Esophagus muscularis mucosa (tissue), 4 donors: ENCODE data around the gene ZNF384. TPM values are rescaled to one million over a fixed set of nuclear protein-coding genes. Genes with fewer than 3 reads are reported as not detected.
"Not testable (repeated sequence)": the region's sequence is repeated elsewhere in the genome, so short reads cannot be mapped to it uniquely, and the experiment has no call there.

ENCODE experiments used
- DNase-seq: peaks from one replicate; pipeline ENCODE4 v3.0.0-alpha.2; 2017; ENCODE audit errors: extremely low spot score
- H3K27ac ChIP-seq, 4 donors: fragments of 200-600 bp; sonication (generic); replicated peaks in 1 of 4; 1 replicate in 3 of 4; 2 replicates in 1 of 4; pipeline ENCODE4 v1.5.1; 2016 to 2019; ENCODE audit warnings: mild to moderate bottlenecking in 1 of 4
- H3K27me3 ChIP-seq, 4 donors: fragments of 200-600 bp; sonication (generic); one replicate each; pipeline versions ENCODE4 v1.5.1 to v1.6.0; 2016 to 2019
- H3K36me3 ChIP-seq, 4 donors: fragments of 200-600 bp; sonication (generic); one replicate each; pipeline ENCODE4 v1.5.1; 2016 to 2019
- H3K4me1 ChIP-seq, 4 donors: fragments of 200-600 bp; sonication (generic); one replicate each; pipeline ENCODE4 v1.5.1; 2016 to 2019
- H3K4me3 ChIP-seq, 4 donors: fragments of 200-600 bp; sonication (generic); 1 replicate in 2 of 4; 2 replicates in 2 of 4; pipeline ENCODE4 v1.5.1; 2016 to 2019; ENCODE audit warnings: mild to moderate bottlenecking in 4 of 4, moderate library complexity in 1 of 4
- H3K9me3 ChIP-seq, 4 donors: fragments of 200-600 bp; sonication (generic); 1 replicate in 3 of 4; 2 replicates in 1 of 4; pipeline ENCODE4 v1.5.1; 2016 to 2019
- CTCF ChIP-seq, 3 experiments: fragments of 200-600 bp in 2 of 3; fragments of 450-650 bp in 1 of 3; sonication (generic) in 2 of 3; IDR thresholded peaks; one replicate each; pipeline ENCODE4 v1.5.1; 2017 to 2019; ENCODE audit warnings: antibody characterized with exemption in 3 of 3, mild to moderate bottlenecking in 2 of 3, moderate library complexity in 1 of 3
- EP300 ChIP-seq: sonication (generic); formaldehyde crosslinking; IDR thresholded peaks from one replicate; pipeline ENCODE4 v1.6.1; 2017; ENCODE audit warnings: antibody characterized with exemption
- POLR2A ChIP-seq: fragments of 450-650 bp; IDR thresholded peaks from one replicate; pipeline ENCODE4 v1.6.1; 2017; ENCODE audit warnings: antibody characterized with exemption, moderate library complexity, mild to moderate bottlenecking, low read depth
- POLR2AphosphoS5 ChIP-seq, 2 donors: sonication (generic); formaldehyde crosslinking; IDR thresholded peaks; one replicate each; pipeline ENCODE4 v1.6.1; 2017; ENCODE audit warnings: antibody characterized with exemption in 2 of 2
- WGBS: methylation state at CpG from one replicate; pipeline ENCODE4 v1.1.5; 2018; 5-methylcytosine and 5-hydroxymethylcytosine counted together
- intact Hi-C: fragments of 100-400 bp; cut with DNase I; formaldehyde crosslinking; loops from one replicate; pipeline ENCODE4 v1.15.1; 2023
- total RNA-seq, 4 donors: library from RNA; depleted of rRNA; stranded (reverse); fragments of >200 nt; gene quantifications; one replicate each; pipeline versions ENCODE4 v1.1.0 to v1.2.1, GENCODE V29; 2016

ZNF384 gene
- total RNA-seq, 4 donors from 2014 or later, result 32.8 to 55.4 (median 41.0) TPM

- H3K4me1 ChIP-seq, result peaks cover 7 to 22% (median 15%) of the 10 kb centered on the region in 4 donors
- TF ChIP-seq POLR2A, result no peak
- TF ChIP-seq EP300, result no peak
- no peak for TF ChIP-seq CTCF (IDR thresholded peaks at IDR 0.05)
- TF ChIP-seq POLR2AphosphoS5 (IDR thresholded peaks at IDR 0.05), result no peak
- no peaks in the 10 kb centered on the region for H3K27me3 ChIP-seq
- H3K4me3 ChIP-seq, result peak overlapping the region; percentile 63 to 71 (median 65)
- peak overlapping the region; percentile 79 to 91 (median 87) for H3K27ac ChIP-seq
- no peaks in the 10 kb centered on the region for H3K9me3 ChIP-seq
- H3K36me3 ChIP-seq, result peaks cover 11 to 39% (median 21%) of the 10 kb centered on the region in 4 donors
- DNase-seq, result no peak
- 16% methylated on average over 9 of the region's 10 CpGs for WGBS
- intact Hi-C loops, result loop anchor here (5.0 kb wide), 1 partner anchor 62 kb away; the partner anchor contains the start of gene ING4
Observed at GRCh38 chr12:6724409-6724797, 35.2 kb upstream of the ZNF384 start.

- Histone ChIP-seq H3K4me1 (peaks cover 7 to 22% (median 15%) of the 10 kb centered on the region in 4 donors), H3K36me3 (peaks cover 6 to 33% (median 15%) of the 10 kb centered on the region in 4 donors), H3K4me3 (peak within 1 kb of the TSS; percentile 63 to 71 (median 65)), H3K9me3 (no peaks in the 10 kb centered on the region), H3K27me3 (no peaks in the 10 kb centered on the region), H3K27ac (peak within 1 kb of the TSS; percentile 79 to 91 (median 87))
- DNase-seq, result peak; percentile 99
- TF ChIP-seq POLR2A, result peak; percentile 31
- no peak for TF ChIP-seq CTCF (IDR thresholded peaks at IDR 0.05)
- TF ChIP-seq EP300, result no peak
- TF ChIP-seq POLR2AphosphoS5 (IDR thresholded peaks at IDR 0.05), result peak; percentile 90
- under 1% methylated on average over 38 of the region's 49 CpGs for whole genome bisulfite sequencing
- intact Hi-C loops, result loop anchor here (5.0 kb wide), 1 partner anchor 62 kb away; the partner anchor contains the start of gene ING4
Observed at GRCh38 chr12:6723607-6724408, 34.6 kb upstream of the ZNF384 start, which contains the start of gene COPS7A. COPS7A (plus strand) TSS chr12:6724046; CDS start chr12:6724657, 611 bp downstream.

- Histone ChIP-seq H3K36me3 (peaks cover 0 to 24% (median 6%) of the 10 kb centered on the region in 4 donors), H3K4me1 (peaks cover 7 to 22% (median 15%) of the 10 kb centered on the region in 4 donors), H3K27me3 (peaks cover 0 to 7% (median 0%) of the 10 kb centered on the region in 4 donors), H3K4me3 (no peak overlapping the region), H3K27ac (no peak overlapping the region), H3K9me3 (no peaks in the 10 kb centered on the region)
- DNase-seq, result no peak
- TF ChIP-seq CTCF (IDR thresholded peaks at IDR 0.05), result no peak
- no peak for TF ChIP-seq EP300
- TF ChIP-seq POLR2AphosphoS5 (IDR thresholded peaks at IDR 0.05), result no peak
- TF ChIP-seq POLR2A, result no peak
- WGBS, result 83% methylated on average over 3 of the region's 3 CpGs
- intact Hi-C loops, result loop anchor here (5.0 kb wide), 1 partner anchor 61 kb away; the partner anchor contains the start of gene ING4
Observed at GRCh38 chr12:6722863-6723262, 33.7 kb upstream of the ZNF384 start.

GRCh38 chr12:6716874-6717437 lies 27.8 kb upstream of the ZNF384 start:
- 90% methylated on average over 9 of the region's 10 CpGs for WGBS
- Histone ChIP-seq H3K4me1 (no peaks in the 10 kb centered on the region), H3K27ac (no peak overlapping the region), H3K27me3 (peaks cover 0 to 44% (median 0%) of the 10 kb centered on the region in 4 donors), H3K9me3 (no peaks in the 10 kb centered on the region), H3K36me3 (no peaks in the 10 kb centered on the region), H3K4me3 (no peak overlapping the region)
- intact Hi-C loops, result no loop called here
- TF ChIP-seq CTCF (IDR thresholded peaks at IDR 0.05), result no peak
- no peak for TF ChIP-seq POLR2AphosphoS5 (IDR thresholded peaks at IDR 0.05)
- no peak for TF ChIP-seq POLR2A
- TF ChIP-seq EP300, result no peak
- DNase-seq, result no peak

GRCh38 chr12:6716031-6716873 lies 27.1 kb upstream of the ZNF384 start:
- intact Hi-C loops, H3K27ac ChIP-seq, H3K4me3 ChIP-seq, H3K4me1 ChIP-seq, H3K9me3 ChIP-seq, DNase-seq, H3K36me3 ChIP-seq: not testable (repeated sequence)
- peaks cover 0 to 46% (median 0%) of the 10 kb centered on the region in 4 donors for H3K27me3 ChIP-seq
- 90% methylated on average over 9 of the region's 41 CpGs for WGBS
